GM21528 (cell line): ENCODE results near the gene LRP8.
A peak's percentile ranks its signal among the peaks of the same experiment; 100 is the strongest.

Experiments
- ATAC-seq: cut with Tn5 transposase; IDR thresholded peaks from one replicate; pipeline ENCODE4 v1.9.1; 2021; ENCODE audit warnings: mild to moderate bottlenecking, moderate library complexity; ENCODE audit not compliant: unreplicated experiment, low FRiP score

Gene LRP8

DNA sequence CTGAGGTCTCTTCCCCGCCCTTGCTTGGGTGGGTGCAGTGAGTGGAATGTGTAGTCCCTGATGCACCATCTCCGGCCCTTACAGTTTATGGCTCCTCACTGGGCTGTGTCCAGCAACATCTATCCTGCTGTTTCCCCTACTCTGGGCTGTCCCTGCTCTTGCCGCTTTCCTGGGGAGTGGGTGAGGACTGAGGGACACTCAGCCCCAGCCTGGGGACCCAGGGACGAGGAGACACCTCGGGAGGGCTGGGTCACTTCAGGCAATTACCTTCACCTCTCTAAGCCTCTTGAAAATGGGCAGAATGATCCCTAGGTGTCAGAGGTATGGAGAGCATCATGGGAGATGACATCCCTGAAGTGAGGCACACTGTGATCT lies 13.6 kb upstream of the LRP8 start:
- no peak for ATAC-seq

DNA sequence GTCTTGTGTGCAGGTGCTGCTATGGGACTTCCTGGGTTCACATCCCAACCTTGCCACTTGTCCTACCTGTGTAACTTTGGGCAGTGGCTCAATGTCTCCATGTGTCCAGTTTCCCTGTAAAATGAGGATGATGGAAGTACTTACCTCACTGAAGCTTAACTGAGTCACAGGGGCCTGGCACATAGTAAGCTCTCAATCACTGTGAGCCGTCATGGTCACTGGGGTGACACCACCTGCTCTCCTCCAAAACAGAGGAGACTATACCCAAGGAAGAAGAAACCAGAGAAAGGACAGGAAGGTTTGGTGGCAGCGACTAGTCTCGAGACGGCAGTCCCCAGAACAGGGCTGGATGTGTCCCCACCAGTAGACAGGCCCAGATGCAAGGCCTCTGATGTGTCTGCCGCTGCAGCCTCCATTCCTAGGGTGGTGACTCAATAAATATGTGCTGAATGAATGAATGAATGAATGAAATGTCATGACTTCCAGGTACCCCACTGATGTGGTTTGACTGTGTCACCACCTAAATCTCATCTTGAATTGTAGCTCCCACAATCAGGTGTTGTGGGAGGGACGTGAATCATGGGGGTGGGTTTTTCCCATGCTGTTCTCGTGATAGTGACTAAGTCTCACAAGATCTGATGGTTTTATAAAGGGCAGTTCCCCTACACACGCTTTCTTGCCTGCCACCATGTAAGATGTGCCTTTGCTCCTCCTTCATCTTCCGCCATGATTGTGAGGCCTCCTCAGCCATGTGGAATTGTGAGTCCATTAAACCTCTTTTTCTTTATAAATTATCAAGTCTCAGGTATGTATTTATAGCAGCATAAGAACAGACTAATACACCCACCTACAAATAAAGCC lies 13.0 kb upstream of the LRP8 start:
- no peak for ATAC-seq

DNA sequence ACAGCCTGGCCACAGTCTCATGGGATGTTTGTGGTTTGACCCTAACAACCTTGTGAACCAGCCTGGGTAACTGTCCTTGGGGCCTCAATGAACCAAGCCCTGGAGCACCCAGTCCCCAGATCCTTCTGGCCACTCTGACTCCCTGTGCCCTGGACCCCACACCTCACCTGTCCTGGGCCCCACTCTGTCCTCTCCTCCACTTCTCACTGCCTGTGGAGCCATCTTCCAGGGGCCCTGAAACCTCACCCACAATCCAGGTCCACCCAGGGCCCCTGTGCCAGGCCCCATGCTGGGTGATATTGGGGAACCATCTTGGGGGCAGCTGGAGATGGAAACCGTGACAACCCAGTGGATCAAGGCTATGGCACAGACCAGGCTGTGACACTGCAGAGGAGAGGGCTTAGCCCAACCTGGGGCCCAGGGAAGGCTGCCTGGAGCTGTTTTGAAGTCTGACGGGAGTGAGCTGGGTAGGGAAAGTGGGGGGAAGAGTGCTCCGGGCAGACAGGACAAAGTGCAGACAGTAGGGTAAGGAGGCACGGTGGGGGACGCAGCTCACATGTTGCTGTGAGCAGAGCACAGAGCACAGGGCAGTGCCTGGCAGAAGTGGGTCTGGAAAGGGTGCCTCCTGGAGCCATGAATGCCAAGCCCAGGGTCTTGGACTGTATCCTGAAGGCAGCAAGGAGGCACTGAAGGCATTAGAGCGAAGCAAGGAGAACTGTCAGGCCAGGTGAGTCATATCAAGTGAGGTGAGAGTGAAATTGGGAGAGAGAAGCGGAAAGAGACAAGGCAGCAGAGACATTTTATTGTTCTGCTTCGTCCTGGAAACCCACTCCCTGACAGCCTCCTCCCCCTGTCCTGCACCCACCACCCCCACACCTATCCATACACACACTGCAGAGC lies 12.1 kb upstream of the LRP8 start:
- no peak for ATAC-seq

DNA sequence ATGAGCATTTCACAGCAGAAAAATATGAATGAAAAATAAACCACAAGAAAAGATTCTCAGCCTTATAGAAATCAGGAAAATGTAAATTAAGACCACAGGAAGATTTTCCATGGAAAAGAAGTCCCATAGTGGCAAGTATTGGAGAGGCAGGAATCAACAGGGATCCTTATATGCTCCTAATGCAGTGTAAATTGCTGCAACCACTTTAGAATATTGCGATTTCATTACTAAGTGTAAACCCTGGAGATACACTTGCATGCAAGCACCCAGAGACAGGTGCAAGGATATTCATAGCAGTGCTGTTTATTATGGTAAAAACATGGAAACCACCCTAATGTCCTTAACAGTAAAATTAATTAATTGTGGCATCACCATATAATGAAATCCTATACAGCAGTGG lies 10.6 kb upstream of the LRP8 start:
- ATAC-seq: no peak

DNA sequence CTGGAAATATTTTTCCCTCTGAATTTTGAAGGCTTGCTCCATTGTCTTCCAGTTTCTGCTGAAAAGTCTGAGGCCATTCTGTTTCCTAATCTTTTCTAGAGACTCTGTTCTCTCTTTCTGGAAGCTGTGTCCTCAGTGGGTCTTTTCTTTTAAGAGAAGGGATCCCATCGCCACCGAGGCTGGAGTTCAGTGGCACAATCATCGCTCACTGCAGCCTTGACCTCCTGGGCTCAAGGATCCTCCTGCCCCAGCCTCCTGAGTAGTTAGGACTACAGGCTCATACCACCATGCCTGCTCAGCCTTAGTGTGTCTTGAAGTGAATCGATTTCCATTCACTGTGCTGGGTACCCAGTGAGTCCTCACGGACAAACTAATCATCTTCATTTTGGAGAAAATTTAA lies 9.6 kb upstream of the LRP8 start:
- no peak for ATAC-seq

DNA sequence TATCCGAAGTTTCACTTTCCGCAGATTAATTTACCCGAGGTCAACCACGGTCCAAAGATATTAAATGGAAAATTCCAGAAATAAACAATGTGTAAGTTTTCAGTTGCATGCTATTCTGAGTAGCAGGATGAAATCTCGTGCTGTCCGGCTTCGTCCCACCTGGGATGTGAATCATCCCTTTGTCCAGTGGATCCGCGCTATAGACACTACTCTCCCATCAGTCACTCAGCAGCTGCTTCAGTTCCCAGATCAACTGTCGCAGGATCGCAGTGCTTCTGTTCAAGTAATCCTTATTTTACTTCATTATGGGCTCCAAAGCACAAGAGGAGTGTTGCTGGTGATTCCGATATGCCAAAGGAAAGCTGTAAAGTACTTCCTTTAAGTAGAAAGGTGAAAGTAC lies 8.3 kb upstream of the LRP8 start:
- ATAC-seq: no peak

DNA sequence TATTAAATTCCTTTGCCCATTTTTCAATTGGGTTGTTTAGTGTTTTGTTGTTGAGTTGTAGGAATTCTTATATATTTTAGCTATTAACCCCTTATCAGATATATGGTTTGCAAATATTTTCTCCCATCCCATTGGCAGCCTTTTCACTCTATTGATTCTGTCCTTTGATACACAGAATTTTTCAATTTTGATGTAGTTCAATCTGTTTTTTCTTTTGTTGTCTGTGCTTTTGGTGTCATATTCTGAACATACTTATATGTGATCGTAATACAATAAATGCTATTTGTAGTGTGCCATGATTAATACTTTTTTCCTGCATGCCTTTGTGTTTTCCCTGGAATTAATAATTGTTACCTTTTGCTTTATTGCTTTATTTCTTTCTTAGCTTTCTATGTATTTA lies 7.8 kb upstream of the LRP8 start:
- ATAC-seq: no peak

DNA sequence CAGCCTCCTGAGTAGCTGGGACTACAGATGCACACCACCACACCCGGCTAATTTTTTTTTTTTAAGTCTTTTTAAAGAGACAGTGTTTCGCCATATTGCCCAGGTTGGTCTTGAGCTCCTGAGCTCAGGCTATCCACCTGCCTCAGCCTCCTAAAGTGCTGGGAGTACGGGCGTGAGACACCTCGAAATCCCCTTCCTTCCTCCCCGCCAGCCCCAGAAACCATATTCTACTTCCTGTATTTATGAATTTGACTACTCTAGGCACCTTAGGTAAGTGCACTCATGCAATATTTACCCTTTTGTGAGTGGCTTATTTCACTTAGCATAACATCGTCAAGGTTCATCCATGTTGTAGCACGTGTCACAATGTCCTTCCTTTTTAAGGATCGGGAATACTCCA lies 6.9 kb upstream of the LRP8 start:
- no peak for ATAC-seq

DNA sequence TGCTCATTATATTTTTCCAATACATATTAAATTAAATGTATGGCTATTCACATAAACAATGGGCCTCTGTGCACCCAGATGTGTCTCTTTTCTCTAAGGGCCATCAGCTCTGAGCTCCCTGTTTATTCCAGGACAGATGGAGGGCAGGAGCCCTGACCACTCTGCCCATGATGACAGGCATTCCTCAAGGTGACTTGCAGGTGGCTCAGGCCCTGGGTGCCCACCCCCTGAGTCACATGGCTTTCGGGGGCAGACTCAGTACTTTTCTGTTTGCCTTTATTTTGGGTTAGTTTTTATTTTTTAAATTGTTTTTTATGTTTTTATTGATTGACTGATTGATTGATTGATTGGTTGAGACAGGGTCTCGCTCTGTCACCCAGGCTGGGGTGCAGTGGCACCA lies 6.4 kb upstream of the LRP8 start:
- no peak for ATAC-seq

DNA sequence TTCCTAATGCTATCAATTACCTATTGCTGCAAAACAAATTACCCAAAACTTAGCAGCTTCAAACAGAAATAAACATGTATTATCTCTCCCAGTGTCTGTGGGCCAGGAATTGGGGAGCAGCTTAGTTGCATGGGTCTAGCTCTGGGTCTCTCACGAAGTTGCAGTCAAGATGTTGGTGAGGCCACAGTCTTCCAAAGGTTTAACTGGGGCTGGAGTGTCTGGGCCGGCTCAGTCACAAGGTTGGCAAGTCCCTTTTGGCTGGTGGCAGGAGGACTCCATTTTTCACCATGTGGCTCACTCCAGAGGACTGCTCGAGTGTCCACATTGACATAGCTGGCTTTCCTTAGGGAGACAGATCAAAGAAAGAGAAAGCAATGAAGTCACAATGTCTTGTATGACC lies 5.0 kb upstream of the LRP8 start:
- no peak for ATAC-seq

DNA sequence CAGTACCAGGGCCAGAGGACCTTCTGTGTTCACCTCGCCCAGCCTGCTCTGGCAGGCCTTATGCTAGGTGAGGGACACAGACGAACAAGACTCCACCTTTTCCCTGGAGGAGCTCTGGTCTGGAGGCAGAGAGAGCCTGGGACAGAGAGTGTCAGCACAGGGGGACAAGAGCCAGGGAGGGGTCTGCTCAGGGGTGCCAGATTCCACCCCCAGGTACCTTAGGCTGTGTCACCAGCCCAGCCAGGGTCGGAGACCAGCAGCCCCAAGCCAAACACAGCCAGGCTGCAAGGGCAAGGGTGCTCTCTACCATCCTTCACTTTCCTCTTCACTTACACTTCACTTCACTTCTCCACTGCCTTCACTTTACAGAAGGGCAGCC lies 4.3 kb upstream of the LRP8 start:
- ATAC-seq: no peak

DNA sequence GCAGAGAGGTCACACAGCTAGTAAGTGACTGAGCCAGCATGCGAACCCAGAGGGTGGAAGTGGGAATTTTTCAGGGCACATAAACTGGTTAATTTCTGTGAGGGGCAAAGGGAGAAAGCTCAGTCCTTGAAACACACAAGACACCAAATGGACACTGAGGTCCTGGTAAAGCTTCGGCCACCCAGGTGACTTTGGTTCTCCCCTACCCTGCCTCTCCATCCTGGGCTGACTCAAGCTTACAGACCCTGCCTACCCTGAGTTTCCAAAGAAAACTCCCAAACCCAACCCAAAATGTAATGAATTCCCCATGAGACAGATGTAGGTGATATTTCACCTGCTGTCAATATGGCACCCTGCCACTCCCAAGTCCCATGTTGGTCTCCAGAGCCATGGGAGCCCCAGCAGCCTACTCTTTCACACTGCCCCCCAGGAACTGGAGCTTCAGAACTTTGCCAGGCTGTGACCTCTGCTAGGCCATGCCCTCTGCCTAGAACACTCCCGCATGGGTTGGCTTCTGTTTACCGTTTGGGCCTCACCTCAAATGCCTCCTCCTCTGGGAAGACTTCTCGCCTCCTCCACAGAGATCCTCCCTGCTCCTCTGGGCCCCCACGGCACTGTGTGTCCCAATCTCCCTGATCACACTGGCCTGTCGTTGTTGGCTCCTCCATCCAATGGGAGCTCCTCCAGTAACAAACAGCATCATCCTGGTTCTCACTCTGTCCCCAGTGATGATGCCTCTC lies 3.7 kb upstream of the LRP8 start:
- no peak for ATAC-seq

DNA sequence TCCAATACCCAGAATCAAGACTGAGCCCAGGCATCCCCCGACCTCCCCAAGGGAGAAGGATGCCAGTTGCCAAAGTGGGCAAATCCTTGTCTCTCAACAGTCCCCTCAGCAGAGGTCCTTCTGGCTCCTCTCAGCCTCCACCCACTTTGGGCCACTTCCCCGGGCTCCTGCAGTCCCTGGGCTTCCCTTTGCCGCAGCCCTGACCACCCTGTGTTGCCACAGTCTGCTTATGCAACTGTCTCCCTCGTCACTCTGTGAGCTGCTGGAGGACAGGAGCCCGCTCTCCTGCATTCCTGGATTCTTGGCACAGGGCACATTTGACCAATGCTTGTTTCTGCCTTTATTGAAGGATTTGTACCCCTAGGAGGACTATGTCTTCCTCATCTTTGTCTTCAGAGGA lies 2.9 kb upstream of the LRP8 start:
- no peak for ATAC-seq

DNA sequence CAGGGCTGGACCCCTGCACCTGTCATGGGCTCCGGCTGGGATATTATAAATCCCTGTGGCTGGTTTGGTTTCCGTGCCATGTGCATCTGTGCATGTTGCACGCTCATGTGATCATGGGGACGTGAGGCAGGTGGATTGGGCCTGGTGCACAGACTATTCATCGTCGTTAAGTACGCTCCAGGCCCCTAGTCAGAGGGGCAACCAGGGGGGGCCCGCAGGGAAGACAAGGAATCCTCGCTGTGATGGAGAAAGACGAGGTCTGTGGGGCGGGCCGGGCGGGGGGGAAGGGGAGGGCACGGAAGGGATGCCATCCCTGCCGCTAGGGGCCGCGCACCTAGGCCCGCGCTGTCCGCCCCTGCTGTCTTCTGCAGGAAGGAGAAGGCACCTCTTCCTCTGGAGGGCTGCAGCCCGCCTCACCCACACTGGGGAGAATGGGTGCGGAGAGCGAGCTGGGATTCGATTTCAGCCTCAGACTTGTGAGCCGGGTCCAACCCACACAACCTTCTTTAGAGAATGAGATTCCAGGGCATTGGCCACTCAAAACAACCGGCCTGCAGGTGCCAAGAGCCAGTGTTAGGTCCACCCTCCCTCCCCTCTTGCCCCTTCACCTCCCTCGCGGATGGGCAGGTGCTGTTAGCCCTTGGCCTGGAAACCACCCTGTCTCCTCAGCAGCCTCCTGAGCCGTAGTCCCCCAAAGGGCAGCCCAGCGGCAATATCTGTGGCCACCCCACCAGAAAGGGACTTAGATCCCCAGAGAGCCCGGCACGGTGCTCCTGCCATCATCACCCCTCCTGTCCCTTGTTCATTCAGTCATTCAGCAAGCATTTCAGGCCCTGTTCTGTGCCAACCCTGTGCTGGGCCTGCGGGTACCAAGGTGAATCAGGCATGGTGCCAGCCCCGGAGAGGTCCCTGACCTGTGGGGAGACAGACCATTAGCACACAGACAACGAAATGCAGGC lies 950 bp upstream of the LRP8 start:
- ATAC-seq: no peak

DNA sequence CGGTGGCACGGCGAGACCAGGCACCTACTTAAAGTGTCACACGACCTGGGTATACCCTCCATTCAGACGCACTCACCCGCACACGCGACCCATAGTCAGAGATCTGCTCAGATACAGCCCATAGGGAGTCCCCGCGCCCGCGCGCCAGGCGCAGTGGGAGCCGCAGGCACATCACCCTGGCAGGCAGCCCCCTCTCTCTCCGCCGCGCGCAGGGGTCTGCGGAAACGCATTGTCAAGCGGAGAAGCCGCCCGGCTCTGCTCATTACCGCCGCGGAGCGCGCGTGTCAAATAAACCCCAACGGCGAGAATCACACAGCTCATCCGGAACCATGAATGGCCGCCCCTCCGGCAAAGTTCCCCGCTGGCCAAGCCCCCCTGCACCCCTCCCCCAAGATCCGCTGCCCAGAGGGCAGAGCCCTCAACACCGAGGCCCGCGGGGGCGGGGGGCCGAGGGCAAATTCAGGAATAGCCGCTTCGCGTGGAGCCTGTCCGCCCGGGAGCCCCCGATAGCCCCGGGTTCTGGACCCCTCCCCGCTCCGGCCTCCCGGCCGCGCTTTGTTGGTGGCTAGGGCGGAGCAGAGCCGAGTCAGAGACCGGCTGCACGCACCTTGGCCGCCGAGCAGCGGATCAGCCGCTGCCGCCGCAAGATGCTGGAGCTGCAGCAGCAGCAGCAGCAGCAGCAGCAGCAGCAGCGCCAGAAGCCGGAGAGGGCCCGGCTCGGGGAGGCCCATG lies 522 bp downstream of the LRP8 start:
- ATAC-seq: peak; percentile 10

DNA sequence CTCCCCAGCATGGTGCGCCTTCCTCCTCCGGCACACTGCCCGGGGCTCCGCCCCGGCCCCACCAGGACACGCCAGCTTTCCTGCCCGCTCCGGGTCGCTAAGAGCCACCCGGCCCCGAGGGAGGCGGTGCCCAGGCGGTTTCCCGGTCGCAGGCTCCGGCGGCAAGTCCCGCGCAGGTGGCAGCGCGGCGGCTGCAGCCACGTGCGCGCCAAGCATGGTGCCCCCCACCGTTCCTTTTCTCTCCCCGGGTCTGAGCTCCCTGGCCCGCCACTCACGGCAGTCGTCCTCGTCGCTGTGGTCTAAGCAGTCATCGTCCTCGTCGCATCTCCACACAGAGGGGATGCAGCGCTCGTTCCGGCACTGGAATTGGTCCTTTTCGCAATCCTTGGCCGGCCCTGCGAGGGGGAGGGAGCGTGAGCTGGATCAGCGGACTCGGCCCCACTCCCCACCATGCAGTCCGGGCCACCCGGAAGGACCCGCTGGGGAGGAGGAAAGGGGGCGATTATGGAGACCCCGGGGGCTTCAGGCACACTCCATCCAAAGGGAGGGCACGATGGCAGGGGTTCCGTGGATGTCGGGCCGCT lies 1.2 kb downstream of the LRP8 start:
- ATAC-seq: peak; percentile 37

DNA sequence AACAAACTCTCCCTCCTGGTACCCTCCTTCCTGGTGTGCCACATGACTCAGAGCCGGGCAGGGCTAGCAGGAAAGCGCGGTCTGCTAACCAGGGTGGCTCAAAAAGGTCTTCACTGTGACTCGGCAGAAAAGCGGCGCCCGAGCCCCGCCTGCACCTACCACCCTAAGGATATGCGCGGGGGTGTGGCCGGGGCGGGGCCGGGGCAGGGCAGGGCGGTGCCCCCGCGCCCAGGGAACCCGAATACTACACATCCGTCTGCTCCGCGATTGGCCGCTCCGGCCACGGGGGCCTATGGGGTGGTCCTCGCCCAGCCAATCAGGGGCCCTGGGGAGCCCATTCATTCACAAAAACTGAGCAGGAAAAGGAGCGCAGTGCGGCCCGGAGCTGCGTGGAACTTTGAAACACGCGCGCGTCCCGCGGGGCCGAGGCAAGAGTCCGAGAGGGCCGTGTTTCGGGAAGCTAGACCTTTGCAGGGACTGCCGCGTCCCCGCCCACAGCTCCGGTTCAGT lies 1.7 kb downstream of the LRP8 start:
- ATAC-seq: peak; percentile 81

DNA sequence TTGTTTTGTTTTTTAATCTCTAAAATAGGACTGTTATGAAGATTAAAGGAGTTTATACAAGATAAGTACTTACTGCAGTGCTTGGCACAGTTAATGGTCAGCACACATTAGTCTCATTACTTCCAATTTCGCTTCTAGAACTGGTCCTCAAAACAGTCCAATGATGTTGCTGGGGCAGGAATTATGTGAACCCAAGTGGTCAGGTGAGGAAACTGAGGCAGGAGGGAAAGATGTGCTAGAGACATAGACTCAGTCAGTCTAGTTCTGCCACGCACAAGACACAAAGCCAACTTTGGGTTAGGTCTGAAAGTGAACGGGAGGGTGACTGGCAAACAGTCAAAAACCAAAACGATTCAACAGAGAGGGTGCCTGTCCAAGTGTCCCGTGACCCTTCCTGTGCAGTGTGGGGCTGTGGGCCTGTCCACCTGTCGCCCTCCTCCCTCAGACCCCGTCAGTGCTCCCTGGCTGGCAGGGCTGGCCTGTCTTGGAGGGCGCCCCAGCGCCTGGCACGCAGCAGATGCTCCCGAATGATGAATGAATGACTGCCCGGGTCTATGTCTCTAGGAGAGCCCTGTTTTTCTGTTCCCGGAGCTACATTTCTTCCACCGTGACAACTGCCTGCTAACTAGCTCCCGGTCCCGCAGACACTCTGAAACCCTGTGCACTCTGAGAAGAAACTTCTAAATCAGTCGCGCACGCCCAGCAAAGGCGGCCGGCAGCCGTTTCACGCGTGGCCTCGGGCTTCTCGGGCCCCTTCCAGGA lies 2.4 kb downstream of the LRP8 start:
- no peak for ATAC-seq
